ENCODE results near the gene KRTAP5-11. TPM values are rescaled to one million over a fixed set of nuclear protein-coding genes. Genes with fewer than 3 reads are reported as not detected.

The KRTAP5-11 gene
- total RNA-seq, 1 experiment from 2014 or later = not detected

GRCh38 chr11:71537537-71537936, 45.1 kb downstream of the KRTAP5-11 start:
- CTCF ChIA-PET = no interaction called here
- TF ChIP-seq, protein P1, sequence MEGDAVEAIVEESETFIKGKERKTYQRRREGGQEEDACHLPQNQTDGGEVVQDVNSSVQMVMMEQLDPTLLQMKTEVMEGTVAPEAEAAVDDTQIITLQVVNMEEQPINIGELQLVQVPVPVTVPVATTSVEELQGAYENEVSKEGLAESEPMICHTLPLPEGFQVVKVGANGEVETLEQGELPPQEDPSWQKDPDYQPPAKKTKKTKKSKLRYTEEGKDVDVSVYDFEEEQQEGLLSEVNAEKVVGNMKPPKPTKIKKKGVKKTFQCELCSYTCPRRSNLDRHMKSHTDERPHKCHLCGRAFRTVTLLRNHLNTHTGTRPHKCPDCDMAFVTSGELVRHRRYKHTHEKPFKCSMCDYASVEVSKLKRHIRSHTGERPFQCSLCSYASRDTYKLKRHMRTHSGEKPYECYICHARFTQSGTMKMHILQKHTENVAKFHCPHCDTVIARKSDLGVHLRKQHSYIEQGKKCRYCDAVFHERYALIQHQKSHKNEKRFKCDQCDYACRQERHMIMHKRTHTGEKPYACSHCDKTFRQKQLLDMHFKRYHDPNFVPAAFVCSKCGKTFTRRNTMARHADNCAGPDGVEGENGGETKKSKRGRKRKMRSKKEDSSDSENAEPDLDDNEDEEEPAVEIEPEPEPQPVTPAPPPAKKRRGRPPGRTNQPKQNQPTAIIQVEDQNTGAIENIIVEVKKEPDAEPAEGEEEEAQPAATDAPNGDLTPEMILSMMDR (IDR thresholded peaks at IDR 0.05 in 2 of 3, conservative IDR thresholded peaks at IDR 0.05 in 1 of 3; ENCODE audit: borderline replicate concordance in 1 of 3, insufficient read depth in 1 of 3, low read depth in 2 of 3, low read length in 2 of 3) = no peak
- no peak for TF ChIP-seq POLR2A (IDR thresholded peaks at IDR 0.05; ENCODE audit: borderline replicate concordance, extremely low read depth, insufficient read depth, insufficient read length)
- no peak for TF ChIP-seq MAX (IDR thresholded peaks at IDR 0.05)
- TF ChIP-seq, protein P2, sequence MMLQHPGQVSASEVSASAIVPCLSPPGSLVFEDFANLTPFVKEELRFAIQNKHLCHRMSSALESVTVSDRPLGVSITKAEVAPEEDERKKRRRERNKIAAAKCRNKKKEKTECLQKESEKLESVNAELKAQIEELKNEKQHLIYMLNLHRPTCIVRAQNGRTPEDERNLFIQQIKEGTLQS (IDR thresholded peaks at IDR 0.05) = no peak
- no peak for TF ChIP-seq TCF7L2 (IDR thresholded peaks at IDR 0.05; ENCODE audit: borderline replicate concordance, extremely low read depth, insufficient read depth, insufficient read length)
- no peak for TF ChIP-seq ZNF274 (IDR thresholded peaks at IDR 0.05; ENCODE audit: low read depth, low read length)
- no peak for TF ChIP-seq ELF1 (IDR thresholded peaks at IDR 0.05; ENCODE audit: borderline replicate concordance, low read depth)
- TF ChIP-seq RAD21 (IDR thresholded peaks at IDR 0.05; ENCODE audit: low read depth) = no peak
- TF ChIP-seq FOSL1 (IDR thresholded peaks at IDR 0.05; ENCODE audit: low read depth) = no peak
- no peak for TF ChIP-seq EZH2 (IDR thresholded peaks at IDR 0.05)
- TF ChIP-seq CEBPB (IDR thresholded peaks at IDR 0.05; ENCODE audit: low read depth) = no peak
- TF ChIP-seq SIN3A (IDR thresholded peaks at IDR 0.05; ENCODE audit: low read depth) = no peak
- TF ChIP-seq ZFX (IDR thresholded peaks at IDR 0.05) = no peak
- TF ChIP-seq JUND (IDR thresholded peaks at IDR 0.05) = no peak
- no peak for TF ChIP-seq CBX3 (IDR thresholded peaks at IDR 0.05; ENCODE audit: low read depth)
- no peak for TF ChIP-seq SP1 (IDR thresholded peaks at IDR 0.05; ENCODE audit: low read depth)
- no peak for TF ChIP-seq SRF (IDR thresholded peaks at IDR 0.05; ENCODE audit: low read depth)
- TF ChIP-seq EZH2phosphoT487 (IDR thresholded peaks at IDR 0.05; ENCODE audit: borderline replicate concordance) = no peak

More at GRCh38 chr11:71537537-71537936, 45.1 kb downstream of the KRTAP5-11 start:
- no peaks in the 10 kb centered on the region for H3K9me2 ChIP-seq (ENCODE audit: insufficient read depth)
- H3K27me3 ChIP-seq (ENCODE audit: insufficient read depth, low read length) = no peaks in the 10 kb centered on the region
- H4K20me1 ChIP-seq (ENCODE audit: insufficient read depth) = no peaks in the 10 kb centered on the region
- no peaks in the 10 kb centered on the region for H3K36me3 ChIP-seq (ENCODE audit: control insufficient read depth in 1 of 2, insufficient read depth in 2 of 2, low read length in 2 of 2)
- H3K79me2 ChIP-seq (ENCODE audit: insufficient read depth, low read length) = no peaks in the 10 kb centered on the region
- no peak overlapping the region for H3K4me3 ChIP-seq (replicated peaks in 1 of 2; ENCODE audit: low read depth in 1 of 2, low read length in 2 of 2)
- no peaks in the 10 kb centered on the region for H3K4me1 ChIP-seq (ENCODE audit: control insufficient read depth in 1 of 2, insufficient read depth in 2 of 2, low read length in 2 of 2)
- BruUV-seq (replicated peaks) = no TSS peak
- H3K4me2 ChIP-seq (ENCODE audit: low read length) = no peak overlapping the region
- intact Hi-C loops (cut with micrococcal nuclease) = no loop called here
- ATAC-seq = peak; percentile 50; the same call in 1 of the 2 replicates
- DNase-seq (ENCODE audit: low read depth, low spot score) = no peak
- ChIA-PET POLR2A (no interaction called here), RAD21 (ENCODE audit: low non-redundant PET in 1 of 2, low total read pairs in 2 of 2, uncharacterized antibody in 2 of 2, unreplicated experiment in 2 of 2) (no interaction called here)
- H3K9ac ChIP-seq (ENCODE audit: low read length) = no peak overlapping the region
- H3K27ac ChIP-seq (ENCODE audit: low read depth, low read length) = no peak overlapping the region
- no peaks in the 10 kb centered on the region for H3K9me3 ChIP-seq (ENCODE audit: control insufficient read depth in 1 of 2, insufficient read depth in 1 of 2, low read depth in 1 of 2, low read length in 2 of 2)
- H2AFZ ChIP-seq (ENCODE audit: low read depth, low read length, poor library complexity, severe bottlenecking) = no peak overlapping the region

Data from HCT116 (cell line).